Amygdala (tissue), 56 donors: Measurements from ENCODE around the gene GBP1.
"Not testable (repeated sequence)": the region's sequence is repeated elsewhere in the genome, so short reads cannot be mapped to it uniquely, and the experiment has no call there.

Experiments
- DNase-seq, 56 donors: peaks; one replicate each; lab custom pipeline; 2025; lab: John Stamatoyannopoulos, UW

GBP1 gene

GRCh38 chr1:89051955-89052312, 13.1 kb downstream of the GBP1 start:
- no peak for DNase-seq

DNA sequence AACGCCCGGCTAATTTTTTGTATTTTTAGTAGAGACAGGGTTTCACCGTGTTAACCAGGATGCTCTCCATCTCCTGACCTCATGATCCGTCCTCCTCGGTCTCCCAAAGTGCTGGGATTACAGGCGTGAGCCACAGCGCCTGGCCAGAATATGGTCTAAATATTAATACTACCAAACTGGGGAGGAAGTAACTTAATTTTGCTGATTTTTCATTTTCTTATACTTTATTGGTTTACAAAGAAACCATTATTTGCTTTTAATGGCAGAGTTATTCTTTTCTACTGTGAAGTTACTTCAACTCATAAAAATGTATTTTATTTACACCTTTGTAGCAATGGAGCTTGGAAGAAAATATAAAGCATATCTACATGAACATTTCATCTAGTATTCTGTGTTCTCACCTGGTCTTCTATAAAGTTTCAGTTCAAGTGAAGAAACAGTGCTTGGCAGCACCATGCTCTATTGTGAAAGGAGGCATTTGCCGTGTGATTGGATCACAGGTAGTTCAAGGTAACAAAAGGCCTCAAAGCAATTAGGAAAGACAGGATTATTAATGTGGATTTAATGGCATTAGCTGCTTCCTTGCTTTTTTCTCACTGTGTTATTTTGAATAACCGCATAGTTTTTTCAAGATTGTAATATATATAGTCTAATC, 13.6 kb downstream of the GBP1 start:
- DNase-seq: no peak

DNA sequence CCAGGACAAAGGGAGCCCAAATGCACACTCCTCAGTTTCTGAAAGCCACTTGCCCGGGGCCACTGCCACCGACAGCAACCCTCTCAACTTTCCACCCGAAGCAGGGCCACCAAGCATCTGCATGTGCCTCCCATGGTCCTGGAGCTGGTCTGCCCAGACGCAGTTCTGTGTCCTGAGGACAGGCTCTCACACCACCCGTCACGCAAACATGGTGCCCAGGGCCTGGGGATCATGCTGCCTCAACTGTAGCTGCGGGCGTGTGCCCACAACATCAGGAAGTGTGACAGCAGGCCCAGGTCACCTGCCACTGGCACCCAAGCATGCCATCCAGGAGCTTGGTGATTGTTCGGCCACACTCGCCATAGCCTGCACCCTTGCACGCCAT, 14.4 kb downstream of the GBP1 start:
- no peak for DNase-seq

GRCh38 chr1:89049901-89050648, 14.9 kb downstream of the GBP1 start:
- DNase-seq: not testable (repeated sequence)

DNA sequence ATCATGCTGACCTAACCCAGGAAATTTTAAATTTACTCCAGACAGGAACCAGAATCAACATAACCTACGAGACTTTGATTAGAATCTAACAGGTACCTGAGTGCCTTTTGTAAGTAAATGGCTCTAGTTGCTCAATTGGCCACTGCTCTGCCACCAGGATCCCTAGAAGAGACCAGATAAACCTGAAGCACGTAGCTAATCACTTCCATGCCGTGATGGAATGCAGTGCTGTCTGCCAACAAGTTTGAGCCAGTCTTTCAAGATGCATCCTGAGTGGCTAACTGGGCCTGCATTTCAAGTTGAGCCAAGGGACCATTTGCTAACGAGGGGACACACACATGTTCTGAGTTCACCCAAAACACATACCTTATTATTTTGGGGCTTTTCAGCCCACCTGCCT, 15.8 kb downstream of the GBP1 start:
- not testable (repeated sequence) for DNase-seq

DNA sequence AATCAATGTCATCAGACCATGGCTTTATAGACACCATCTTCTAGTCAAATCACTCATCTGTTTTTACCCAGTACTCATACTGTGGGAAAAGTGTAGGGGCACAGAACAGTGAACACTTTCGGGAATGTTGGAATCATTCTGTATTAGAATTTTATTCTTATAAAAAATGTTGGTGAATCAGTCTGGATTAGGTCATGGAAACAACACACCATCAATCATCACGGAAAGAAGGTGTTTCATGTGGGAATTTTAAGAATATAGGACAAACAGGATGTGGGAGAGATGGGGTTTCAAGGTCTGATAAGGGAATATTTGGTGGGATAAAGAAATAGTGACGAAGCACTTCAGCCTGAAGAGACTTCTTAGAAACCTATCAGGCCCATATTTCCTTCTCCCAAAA, 17.3 kb downstream of the GBP1 start:
- DNase-seq: no peak

- not testable (repeated sequence) for DNase-seq
Observed at GRCh38 chr1:89046318-89047183, 18.5 kb downstream of the GBP1 start.

- DNase-seq: no peak
Observed at GRCh38 chr1:89044970-89045721, 19.9 kb downstream of the GBP1 start.

DNA sequence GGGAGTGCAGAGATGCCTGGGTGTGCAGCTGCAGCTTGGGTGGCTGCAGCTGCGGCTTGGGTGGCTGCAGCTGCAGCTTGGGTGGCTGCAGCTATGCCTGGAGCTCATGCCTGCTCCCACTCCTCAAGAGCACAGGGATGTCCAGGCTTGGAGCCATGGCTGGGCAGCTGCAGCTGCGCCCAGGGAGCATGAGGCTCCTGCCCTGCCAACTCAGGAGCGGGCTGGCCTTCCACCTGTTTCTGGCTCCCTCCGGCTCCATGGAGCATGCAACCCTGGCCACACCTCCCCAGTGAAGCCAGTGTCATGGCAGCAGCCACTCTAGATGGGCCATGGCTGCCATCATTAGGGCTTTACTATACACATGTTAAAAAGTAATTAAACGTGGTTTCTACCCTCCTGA, 21.1 kb downstream of the GBP1 start:
- DNase-seq: no peak

DNA sequence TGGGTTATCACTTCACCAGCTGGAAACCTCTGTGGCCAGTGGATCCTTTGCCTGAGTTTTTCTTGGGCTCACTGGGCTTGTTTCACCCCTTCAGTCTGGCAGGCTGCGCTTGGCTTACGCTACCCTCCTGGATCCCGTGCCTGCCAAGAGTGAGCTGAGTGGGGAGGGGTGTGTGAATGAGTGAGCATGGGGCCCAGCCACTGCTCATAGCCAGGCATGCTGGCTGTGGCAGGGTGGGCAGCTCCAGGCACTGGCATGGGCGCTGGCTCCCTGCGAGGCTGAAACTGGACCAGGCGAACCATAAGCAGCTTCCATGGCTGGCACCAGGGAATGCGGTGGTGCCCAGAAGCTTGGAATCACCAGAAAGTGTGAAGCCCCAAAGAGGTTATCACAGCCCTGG, 22.5 kb downstream of the GBP1 start:
- DNase-seq: no peak

GRCh38 chr1:89041721-89042120, 23.3 kb downstream of the GBP1 start:
- DNase-seq: no peak

DNA sequence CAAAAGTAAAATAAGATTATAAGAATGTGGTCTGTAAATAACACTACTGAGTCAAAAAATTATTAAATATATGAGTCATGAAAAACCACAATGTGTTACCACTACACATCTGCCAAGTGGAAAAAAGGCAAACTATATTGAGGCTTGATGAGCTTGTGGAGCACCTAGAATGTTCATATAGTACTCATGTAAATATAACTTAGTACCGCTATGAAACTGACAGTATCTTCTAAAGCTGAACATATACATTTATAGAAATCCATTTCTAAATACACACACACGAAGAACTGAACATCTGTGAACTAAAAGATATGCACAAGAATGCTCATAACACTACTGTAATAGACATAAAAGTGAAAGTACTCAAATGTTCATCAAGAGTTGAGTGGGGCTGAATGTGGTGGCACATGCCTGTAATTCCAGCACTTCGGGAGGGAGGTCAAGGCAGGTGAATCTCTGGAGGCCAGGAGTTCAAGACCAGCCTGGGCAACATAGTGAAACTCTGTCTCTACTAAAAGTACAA, 23.8 kb downstream of the GBP1 start:
- DNase-seq: no peak

GRCh38 chr1:89040315-89040626, 24.7 kb downstream of the GBP1 start:
- no peak for DNase-seq

DNA sequence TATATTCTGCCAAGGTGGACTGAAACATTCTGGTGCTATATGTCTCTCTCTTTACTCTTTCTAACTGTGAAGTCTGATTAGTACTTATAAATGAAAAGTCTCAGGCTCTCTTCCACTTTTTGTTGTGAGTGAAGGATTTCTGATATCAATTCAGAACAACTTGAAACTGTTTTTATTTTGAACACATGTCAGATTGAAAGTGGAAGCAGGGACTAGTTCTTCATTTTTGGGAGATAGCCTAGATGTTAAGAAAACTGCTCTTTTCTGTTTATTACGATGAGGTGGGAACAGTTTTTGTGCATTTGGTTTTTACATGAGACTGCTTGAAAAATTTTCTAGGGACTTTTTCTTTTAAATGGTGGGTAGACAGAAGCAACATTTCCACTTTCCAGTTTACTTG, 27.8 kb downstream of the GBP1 start:
- no peak for DNase-seq

DNA sequence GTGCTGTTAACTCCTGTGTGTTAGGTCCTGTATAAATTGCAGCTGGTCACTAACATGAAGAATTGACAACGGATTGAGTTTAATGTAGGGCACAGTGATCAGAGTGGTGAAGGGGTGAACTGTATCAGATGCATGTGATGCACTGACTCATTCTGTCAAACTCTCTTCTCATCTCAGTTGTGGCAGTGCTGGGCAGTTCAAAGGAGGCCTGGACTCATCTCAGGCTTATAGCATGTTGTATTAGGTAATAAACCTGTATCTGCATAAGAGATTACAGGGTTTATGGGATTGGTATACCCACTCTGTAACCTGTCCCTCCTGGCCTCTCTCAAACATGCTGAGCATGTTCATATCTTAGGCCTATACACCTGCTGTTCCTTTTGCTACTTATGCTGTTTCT, 29.9 kb downstream of the GBP1 start:
- DNase-seq: no peak

DNA sequence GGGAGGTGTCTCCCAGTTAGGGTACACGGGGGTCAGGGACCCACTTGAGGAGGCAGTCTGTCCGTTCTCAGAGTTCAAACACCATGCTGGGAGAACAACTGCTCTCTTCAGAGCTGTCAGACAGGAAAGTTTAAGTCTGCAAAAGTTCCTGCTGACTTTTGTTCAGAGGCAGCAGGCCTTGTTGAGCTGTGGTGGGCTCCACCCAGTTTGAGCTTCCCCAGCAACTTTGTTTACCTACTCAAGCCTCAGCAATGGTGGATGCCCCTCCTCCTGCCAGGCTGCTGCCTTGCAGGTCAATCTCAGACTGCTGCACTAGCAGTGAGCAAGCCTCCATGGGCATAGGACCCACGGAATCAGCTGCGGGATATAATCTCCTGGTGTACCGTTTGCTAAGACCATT, 31.0 kb downstream of the GBP1 start:
- not testable (repeated sequence) for DNase-seq

- not testable (repeated sequence) for DNase-seq
Observed at GRCh38 chr1:89029051-89029450, 36.0 kb downstream of the GBP1 start.

DNA sequence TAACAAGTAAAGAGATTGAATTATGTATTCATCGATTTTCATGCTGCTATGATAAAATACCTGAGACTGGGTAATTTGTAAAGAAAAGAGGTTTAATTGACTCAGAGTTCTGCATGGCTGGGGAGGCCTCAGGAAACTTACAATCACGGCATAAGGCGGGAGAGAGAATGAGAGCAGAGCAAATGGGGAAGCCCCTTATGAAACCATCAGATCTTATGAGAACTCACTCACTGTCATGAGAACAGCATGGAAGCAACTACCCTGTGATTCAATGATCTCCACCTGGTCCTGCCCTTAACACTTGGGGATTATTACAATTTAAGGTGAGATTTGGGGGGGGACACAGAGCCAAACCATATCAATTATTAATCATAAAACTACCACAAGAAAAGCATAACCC, 39.1 kb downstream of the GBP1 start:
- no peak for DNase-seq

DNA sequence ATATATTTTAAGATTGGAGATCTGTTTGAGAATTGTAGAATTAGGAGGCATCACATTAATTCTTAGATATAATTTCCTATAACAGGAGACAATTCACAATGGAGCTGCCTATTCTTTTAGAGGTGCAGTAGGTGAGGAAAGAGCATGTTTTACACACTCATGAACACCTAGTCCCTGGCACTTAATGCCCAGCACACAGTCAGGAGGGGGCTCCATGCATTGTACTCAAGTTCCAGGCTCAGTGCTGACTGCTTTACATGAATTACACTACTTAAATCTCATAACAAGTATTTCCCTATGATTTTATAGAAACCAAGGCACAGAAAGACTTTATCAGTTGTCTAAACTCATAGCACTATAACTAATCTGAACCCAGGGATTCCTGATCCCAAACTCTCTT, 42.0 kb downstream of the GBP1 start:
- DNase-seq: no peak

DNA sequence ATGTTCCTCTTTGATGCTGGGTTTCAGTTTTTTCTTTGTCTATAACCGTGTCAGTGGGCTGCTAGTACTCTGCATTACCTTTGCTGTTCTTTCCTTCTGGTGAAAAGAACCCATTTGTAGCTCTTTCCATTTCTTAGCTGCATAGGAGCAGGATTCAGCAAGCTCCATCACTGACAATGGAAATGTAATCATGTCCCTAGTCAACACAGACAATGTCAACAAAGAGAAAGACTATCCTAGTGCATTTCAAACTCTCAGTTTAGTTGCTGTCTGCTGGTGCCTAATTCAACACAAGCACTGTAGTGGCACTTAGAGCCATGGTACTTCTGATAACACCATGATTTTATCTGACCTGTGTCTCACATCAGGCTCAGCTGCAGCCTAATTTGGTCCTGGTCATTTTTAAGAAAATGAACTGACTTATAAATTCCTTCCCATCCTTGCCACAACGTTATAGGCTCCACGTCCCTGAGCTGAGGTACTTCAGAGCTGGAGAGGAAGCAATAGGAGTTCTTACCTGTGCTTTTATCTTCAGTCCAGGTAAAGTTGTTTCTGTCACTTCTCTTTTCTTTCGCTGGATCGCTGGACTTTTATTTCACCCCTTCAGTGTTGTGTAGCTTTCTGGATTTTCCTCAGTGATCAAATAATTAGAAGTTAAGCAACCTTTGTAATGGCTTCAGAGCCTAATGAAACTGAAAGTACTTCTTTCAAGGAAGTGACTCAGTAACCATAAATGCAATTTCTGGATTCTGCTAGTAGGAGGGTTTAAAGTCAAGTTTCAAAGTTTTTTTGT, 42.6 kb downstream of the GBP1 start, which contains the start of gene GBP3:
Gene GBP3 (minus strand): TSS at position 700 of the 793 bp plus-strand sequence. CDS start 2,145 bp downstream, outside the sequence.
- DNase-seq: no peak
